NCI-H1105 treated with DMSO at 0.1 percent for 48 hours (cell line): ENCODE results near the gene FDX1.
"Not testable (repeated sequence)": the region's sequence is repeated elsewhere in the genome, so short reads cannot be mapped to it uniquely, and the experiment has no call there.

Experiments
- DNase-seq: peaks from one replicate; lab custom pipeline; 2025; lab: John Stamatoyannopoulos, UW

The FDX1 gene

GRCh38 chr11:110429731-110430266 is at the start of gene FDX1:
TSS of gene FDX1 (plus strand) at chr11:110429948. CDS start at chr11:110430121, 173 bp downstream.
- peak; percentile 92 for DNase-seq

GRCh38 chr11:110380836-110381622 is 48.7 kb upstream of the FDX1 start:
- no peak for DNase-seq

GRCh38 chr11:110388231-110388630 is 41.5 kb upstream of the FDX1 start:
- DNase-seq = not testable (repeated sequence)

DNA sequence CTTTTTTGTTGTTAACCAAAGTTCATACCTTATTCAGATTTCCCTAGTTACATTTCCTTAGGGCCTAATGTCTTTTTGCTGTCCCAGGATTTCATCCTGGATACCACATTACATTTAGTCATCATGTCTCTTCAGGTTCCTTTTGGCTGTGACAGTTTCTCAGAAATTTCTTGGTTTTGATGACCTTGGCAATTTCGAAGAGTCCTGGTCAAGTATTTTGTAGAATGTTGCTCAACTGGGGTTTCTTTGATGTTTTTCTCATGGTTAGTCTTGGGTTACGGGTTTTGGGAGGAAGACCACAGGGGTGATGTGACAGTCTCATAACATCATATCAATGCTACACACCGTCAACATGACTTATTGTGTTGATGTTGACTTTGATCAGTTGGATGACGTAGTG is 39.8 kb upstream of the FDX1 start:
- no peak for DNase-seq

- DNase-seq = no peak
These were observed 37.7 kb upstream of the FDX1 start for GRCh38 chr11:110392056-110392455.

DNA sequence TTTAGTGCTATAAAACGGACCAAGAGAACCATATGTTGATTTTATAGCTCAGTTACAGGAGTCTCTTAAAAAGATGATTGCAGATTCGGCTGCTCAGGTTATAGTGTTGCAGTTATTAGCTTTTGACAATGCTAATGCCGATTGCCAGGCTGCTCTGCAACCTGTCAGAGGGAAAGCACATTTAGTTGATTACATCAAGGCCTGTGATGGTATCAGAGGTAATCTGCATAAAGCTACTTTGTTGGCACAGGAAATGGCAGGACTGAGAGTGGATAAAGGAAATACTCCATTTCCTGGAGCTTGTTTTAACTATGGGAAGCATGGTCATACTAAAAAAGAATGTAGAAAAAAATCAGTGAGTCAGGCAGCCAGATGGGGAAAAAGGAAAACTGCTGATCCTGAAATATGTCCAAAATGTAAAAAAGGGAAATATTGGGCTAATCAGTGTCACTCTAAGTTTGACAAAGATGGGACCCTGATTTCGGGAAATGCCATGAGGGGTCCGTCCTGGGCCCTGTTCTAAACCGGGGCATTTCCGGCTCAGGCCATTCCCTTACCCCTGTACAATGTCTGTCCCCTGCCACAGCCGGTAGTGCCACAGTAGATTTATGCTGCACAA is 32.0 kb upstream of the FDX1 start:
- DNase-seq = not testable (repeated sequence)

DNA sequence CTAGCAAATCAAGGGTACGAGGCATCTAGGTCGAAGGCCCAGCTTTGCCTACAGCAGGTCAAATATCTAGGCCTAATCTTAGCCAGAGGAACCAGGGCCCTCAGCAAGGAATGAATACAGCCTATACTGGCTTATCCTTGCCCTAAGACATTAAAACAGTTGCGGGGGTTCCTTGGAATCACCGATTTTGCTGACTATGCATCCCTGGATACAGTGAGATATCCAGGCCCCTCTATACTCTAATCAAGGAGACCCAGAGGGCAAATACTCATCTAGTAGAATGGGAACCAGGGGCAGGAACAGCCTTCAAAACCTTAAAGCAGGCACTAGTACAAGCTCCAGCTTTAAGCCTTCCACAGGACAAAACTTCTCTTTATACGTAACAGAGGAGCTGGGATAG is 26.2 kb upstream of the FDX1 start:
- DNase-seq = not testable (repeated sequence)

DNA sequence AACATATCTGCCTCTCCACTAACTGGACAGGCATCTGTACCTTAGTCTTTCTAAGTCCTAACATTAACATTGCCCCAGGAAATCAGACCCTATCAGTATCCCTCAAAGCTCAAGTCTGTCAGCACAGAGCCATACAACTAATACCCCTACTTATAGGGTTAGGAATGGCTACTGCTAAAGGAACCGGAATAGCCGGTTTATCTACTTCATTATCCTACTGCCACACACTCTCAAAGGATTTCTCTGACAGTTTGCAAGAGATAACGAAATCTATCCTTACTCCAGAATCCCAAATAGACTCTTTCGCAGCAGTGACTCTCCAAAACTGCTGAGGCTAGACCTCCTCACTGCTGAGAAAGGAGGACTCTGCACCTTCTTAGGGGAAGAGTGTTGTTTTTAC is 24.1 kb upstream of the FDX1 start:
- DNase-seq = not testable (repeated sequence)

GRCh38 chr11:110407315-110407714 is 22.4 kb upstream of the FDX1 start:
- no peak for DNase-seq

DNA sequence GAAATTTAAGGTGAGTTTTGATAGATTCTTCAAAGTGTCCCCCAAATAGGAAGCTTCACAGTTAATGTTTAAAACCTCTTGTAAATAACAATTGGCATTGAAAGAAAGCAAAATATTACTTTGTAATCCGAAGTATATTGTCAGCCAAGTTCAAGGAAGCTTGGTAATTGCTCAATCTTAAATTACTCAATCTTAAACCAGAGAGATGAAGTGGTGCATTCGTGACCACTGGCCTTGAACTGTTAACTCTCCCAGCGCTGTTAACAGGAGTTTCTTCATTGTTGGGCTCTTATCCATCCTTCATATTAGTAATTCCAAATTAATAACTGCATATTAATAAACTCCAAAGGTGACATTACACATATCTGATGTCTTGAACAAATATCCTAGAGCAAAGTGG is 20.6 kb upstream of the FDX1 start:
- no peak for DNase-seq

- no peak for DNase-seq
These were observed 19.1 kb upstream of the FDX1 start for GRCh38 chr11:110410651-110411050.

GRCh38 chr11:110415081-110415480 is 14.7 kb upstream of the FDX1 start:
- no peak for DNase-seq

- DNase-seq = not testable (repeated sequence)
These were observed 8.1 kb upstream of the FDX1 start for GRCh38 chr11:110421658-110422057.

DNA sequence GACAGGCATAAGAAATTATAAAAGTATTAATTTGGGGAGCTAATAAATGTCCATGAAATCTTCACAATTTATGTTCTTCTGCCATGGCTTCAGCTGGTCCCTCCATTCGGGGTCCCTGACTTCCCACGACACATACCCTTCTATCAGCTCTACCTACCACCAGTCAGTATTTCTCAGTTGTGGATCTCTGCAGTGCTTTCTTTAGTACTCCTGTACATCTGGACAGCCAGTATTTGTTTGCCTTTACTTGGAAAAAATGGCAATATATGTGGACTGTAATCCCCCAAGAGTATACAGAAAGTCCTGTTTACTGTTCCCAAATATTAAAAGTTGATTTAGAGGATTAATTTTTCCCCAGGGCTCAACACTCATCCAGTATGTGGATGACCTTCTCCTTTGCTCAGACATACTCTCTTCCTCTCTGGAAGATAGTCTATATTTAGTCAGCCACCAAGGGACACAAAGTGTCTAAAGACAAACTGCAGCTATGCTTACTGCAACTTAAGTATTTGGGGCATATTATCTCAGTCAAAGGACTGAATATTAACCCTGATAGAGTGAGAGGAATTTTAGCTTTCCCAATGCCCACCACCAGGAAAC is 7.3 kb upstream of the FDX1 start:
- no peak for DNase-seq

DNA sequence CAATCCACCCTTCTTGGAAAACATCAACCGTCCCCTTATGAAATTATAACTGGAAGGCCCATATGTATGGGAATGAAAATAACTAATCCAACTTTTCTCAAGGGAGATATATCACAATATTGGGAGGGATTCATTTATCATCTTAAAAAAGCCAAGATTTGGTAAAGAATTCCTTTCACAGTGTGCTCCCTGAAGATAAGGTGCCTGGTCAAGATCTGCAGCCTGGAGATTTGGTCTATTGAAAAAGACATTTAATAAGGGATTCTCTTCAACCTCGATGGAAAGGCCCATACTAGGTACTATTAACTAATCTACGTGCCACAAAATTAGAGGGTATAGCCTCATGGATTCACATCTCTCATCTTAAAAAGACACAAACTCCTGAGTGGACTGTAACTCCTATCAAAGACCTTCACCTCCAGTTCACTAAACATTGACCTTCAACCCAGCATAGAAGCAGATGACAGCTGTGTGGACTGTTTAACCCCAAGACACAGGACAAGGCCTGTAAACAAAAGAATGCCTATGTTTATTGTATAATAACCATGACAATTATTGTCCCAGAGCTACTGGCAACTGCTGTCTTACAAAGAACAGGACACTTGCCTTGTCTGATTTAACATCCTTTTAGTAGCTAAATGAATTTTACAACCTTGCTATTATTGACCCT is 4.8 kb upstream of the FDX1 start:
- DNase-seq = no peak

- DNase-seq = no peak
These were observed 3.8 kb upstream of the FDX1 start for GRCh38 chr11:110425751-110426545.

DNA sequence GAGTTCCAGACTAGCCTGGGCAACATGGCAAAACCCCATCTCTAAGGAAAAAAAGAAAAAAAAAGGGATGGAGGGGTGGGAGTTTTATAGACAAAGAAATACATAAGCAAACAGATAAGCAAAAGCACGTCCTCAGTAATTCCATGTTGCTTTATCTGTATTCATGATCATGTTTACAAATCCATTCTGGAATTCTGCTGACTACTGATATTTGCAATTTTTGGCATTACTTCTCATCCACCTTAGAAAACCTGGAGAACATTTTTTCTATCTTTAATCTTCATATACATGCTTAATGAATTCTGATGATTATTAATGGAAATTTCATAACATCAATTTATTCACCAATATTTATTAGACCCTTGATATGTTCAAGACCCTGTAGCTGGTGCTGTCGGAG is 1.7 kb upstream of the FDX1 start:
- DNase-seq = no peak

- no peak for DNase-seq
These were observed 605 bp upstream of the FDX1 start for GRCh38 chr11:110428956-110429730.

- peak; percentile 47 for DNase-seq
These were observed 711 bp downstream of the FDX1 start for GRCh38 chr11:110430267-110431050.
